Adrenal gland (tissue), 5 donors: ENCODE data around the gene JAKMIP2.

Experiments used
- CTCF ChIP-seq, 6 experiments: fragments of 450-650 bp in 4 of 6; fragments of 200-600 bp in 2 of 6; sonication (generic) in 1 of 6; IDR thresholded peaks; 1 replicate in 5 of 6; 2 replicates in 1 of 6; pipeline versions ENCODE4 v1.5.1 to v1.8.0; 2016 to 2021; ENCODE audit warnings: antibody characterized with exemption in 6 of 6, mild to moderate bottlenecking in 2 of 6, moderate library complexity in 1 of 6
- POLR2A ChIP-seq, 2 donors: fragments of 450-650 bp; IDR thresholded peaks; one replicate each; pipeline ENCODE4 v1.6.1; 2017; ENCODE audit warnings: antibody characterized with exemption in 2 of 2, mild to moderate bottlenecking in 2 of 2, moderate library complexity in 1 of 2
- donor health status: DM: no; HTN: no; CAD: no.

- no peak for TF ChIP-seq POLR2A (IDR thresholded peaks at IDR 0.05)
- TF ChIP-seq CTCF (IDR thresholded peaks at IDR 0.05), result no peak
These were observed 40.4 kb downstream of the JAKMIP2 start for GRCh38 chr5:147742151-147742550.
